Astrocyte of the spinal cord (primary cell): ENCODE results near the gene SHC1.

Source experiments
- DNase-seq: peaks from one replicate; pipeline ENCODE4 v3.0.0; 2011; ENCODE audit warnings: low read depth, low spot score
- H3K4me3 ChIP-seq: 2 replicates; pipeline ENCODE4 v1.5.1; 2011; ENCODE audit warnings: low read depth, mild to moderate bottlenecking, low read length, moderate library complexity
- in situ Hi-C: cut with HindIII; loops from 2 replicates; pipeline ENCODE4 v1.10.0; 2017; ENCODE audit warnings: low sequenced_read_pairs
- TF ChIP-seq, protein P1 (sequence below): IDR thresholded peaks from 2 replicates; pipeline ENCODE4 v1.5.1; 2012; ENCODE audit warnings: low read depth, mild to moderate bottlenecking, low read length, inconsistent platforms

The SHC1 gene

GRCh38 chr1:155016231-155016831 is 45.8 kb upstream of the SHC1 start:
- TF ChIP-seq, protein P1, sequence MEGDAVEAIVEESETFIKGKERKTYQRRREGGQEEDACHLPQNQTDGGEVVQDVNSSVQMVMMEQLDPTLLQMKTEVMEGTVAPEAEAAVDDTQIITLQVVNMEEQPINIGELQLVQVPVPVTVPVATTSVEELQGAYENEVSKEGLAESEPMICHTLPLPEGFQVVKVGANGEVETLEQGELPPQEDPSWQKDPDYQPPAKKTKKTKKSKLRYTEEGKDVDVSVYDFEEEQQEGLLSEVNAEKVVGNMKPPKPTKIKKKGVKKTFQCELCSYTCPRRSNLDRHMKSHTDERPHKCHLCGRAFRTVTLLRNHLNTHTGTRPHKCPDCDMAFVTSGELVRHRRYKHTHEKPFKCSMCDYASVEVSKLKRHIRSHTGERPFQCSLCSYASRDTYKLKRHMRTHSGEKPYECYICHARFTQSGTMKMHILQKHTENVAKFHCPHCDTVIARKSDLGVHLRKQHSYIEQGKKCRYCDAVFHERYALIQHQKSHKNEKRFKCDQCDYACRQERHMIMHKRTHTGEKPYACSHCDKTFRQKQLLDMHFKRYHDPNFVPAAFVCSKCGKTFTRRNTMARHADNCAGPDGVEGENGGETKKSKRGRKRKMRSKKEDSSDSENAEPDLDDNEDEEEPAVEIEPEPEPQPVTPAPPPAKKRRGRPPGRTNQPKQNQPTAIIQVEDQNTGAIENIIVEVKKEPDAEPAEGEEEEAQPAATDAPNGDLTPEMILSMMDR = no peak
- no peak for DNase-seq
- H3K4me3 ChIP-seq = no peak overlapping the region
- in situ Hi-C loops = no loop called here

- in situ Hi-C loops = no loop called here
- TF ChIP-seq, protein P1 = no peak
- H3K4me3 ChIP-seq = no peak overlapping the region
- no peak for DNase-seq
Observed at GRCh38 chr1:155015527-155016230, 45.1 kb upstream of the SHC1 start.

DNA sequence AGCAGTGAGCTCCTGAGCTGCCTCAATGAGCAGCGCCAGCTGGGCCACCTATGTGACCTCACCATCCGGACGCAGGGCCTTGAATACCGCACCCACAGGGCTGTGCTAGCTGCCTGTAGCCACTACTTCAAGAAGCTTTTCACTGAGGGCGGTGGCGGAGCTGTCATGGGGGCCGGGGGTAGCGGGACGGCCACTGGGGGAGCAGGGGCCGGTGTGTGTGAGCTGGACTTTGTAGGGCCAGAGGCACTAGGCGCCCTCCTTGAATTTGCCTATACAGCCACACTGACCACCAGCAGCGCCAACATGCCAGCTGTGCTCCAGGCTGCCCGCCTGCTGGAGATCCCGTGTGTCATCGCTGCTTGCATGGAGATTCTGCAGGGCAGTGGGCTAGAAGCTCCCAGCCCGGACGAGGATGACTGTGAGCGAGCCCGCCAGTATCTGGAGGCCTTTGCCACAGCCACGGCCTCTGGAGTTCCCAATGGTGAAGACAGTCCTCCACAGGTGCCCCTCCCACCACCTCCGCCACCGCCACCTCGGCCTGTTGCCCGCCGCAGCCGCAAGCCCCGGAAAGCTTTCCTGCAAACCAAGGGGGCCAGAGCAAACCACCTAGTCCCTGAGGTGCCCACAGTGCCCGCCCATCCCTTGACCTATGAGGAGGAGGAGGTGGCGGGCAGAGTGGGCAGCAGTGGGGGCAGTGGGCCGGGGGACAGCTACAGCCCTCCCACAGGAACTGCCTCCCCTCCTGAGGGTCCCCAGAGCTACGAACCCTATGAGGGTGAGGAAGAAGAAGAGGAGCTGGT is 44.4 kb upstream of the SHC1 start:
- in situ Hi-C loops = no loop called here
- TF ChIP-seq, protein P1 = no peak
- H3K4me3 ChIP-seq = no peak overlapping the region
- DNase-seq = no peak

- in situ Hi-C loops = no loop called here
- no peak for DNase-seq
- H3K4me3 ChIP-seq = no peak overlapping the region
- TF ChIP-seq, protein P1 = no peak
Observed at GRCh38 chr1:155013632-155014031, 43.1 kb upstream of the SHC1 start.

- no peak for DNase-seq
- in situ Hi-C loops = no loop called here
- no peak overlapping the region for H3K4me3 ChIP-seq
- TF ChIP-seq, protein P1 = no peak
Observed at GRCh38 chr1:155012776-155013602, 42.4 kb upstream of the SHC1 start.

GRCh38 chr1:155012026-155012546 is 41.5 kb upstream of the SHC1 start:
- in situ Hi-C loops = no loop called here
- TF ChIP-seq, protein P1 = no peak
- no peak overlapping the region for H3K4me3 ChIP-seq
- peak; percentile 24 for DNase-seq
